HEK293 (cell line): ENCODE data around the gene PLEKHA4.

Experiments
- ZBTB7A ChIP-seq: fragments of 450-650 bp; formaldehyde crosslinking; IDR thresholded peaks from 2 replicates; pipeline ENCODE4 v1.5.1; 2016; ENCODE audit warnings: low read depth, missing biosample characterization, missing genetic modification characterization
- ZNF133 ChIP-seq: fragments of 450-650 bp; formaldehyde crosslinking; IDR thresholded peaks from 2 replicates; pipeline ENCODE4 v1.5.1; 2016; ENCODE audit warnings: missing biosample characterization, missing genetic modification characterization
- ZNF146 ChIP-seq: fragments of 450-650 bp; formaldehyde crosslinking; IDR thresholded peaks from 2 replicates; pipeline ENCODE4 v1.5.1; 2016; ENCODE audit warnings: missing biosample characterization, missing genetic modification characterization
- ZNF184 ChIP-seq: fragments of 450-650 bp; IDR thresholded peaks from 2 replicates; pipeline ENCODE4 v1.5.1; 2018; ENCODE audit warnings: missing biosample characterization, mild to moderate bottlenecking, missing genetic modification characterization
- ZNF394 ChIP-seq: fragments of 450-650 bp; formaldehyde crosslinking; IDR thresholded peaks from 2 replicates; pipeline ENCODE4 v1.5.1; 2016; ENCODE audit warnings: missing biosample characterization, missing genetic modification characterization, mild to moderate bottlenecking, moderate library complexity, borderline replicate concordance
- TF ChIP-seq, protein P1 (sequence below): fragments of 450-650 bp; formaldehyde crosslinking; IDR thresholded peaks from 2 replicates; pipeline ENCODE4 v1.5.1; 2016; ENCODE audit warnings: missing biosample characterization, missing genetic modification characterization
- TF ChIP-seq, protein P2 (sequence below): fragments of 450-650 bp; formaldehyde crosslinking; IDR thresholded peaks from 2 replicates; pipeline ENCODE4 v1.5.1; 2016; ENCODE audit warnings: missing biosample characterization, missing genetic modification characterization
- TF ChIP-seq, protein P3 (sequence below): fragments of 450-650 bp; formaldehyde crosslinking; IDR thresholded peaks from 2 replicates; pipeline ENCODE4 v1.5.1; 2016; ENCODE audit warnings: missing biosample characterization, missing genetic modification characterization
- TF ChIP-seq, protein P4 (sequence below): fragments of 450-650 bp; formaldehyde crosslinking; IDR thresholded peaks from 2 replicates; pipeline ENCODE4 v1.5.1; 2016; ENCODE audit warnings: missing biosample characterization, missing genetic modification characterization

DNA sequence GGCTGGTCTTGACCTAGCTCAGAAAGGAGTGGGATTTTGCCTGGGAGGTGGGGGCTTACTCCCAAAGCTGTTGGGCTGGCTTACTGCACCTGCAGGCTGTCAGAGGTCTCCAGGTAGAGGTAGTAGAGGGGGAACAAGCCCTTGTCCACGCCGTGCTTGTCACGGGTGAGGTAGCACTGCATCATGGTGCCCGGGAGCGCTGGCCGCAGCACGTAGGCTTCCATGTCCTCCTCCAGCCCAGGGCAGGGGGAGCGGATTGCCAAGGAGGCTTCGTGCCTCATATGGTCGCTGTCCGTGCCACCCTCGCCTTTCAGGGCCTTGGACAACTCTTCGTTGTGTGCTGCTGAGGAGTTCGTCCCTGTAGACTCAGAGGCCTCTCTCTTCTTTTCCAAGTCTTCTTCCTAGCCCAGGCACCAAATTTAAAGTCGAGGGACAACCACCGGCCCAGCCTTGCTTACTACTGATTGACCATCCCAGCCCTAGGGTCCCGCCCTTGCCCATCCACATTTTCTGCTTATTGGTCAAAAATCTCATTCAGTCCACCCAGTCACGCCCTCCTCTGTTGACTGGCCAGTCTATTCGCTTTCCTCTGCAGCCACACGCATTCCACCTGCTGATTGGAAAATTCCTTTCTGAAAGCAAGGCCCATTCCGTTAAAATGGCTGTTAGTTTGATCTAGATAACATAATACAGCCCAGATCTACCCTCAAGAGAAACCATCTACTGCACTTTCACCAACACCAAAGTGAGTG, 19.6 kb upstream of the PLEKHA4 start:
- TF ChIP-seq, protein P1, sequence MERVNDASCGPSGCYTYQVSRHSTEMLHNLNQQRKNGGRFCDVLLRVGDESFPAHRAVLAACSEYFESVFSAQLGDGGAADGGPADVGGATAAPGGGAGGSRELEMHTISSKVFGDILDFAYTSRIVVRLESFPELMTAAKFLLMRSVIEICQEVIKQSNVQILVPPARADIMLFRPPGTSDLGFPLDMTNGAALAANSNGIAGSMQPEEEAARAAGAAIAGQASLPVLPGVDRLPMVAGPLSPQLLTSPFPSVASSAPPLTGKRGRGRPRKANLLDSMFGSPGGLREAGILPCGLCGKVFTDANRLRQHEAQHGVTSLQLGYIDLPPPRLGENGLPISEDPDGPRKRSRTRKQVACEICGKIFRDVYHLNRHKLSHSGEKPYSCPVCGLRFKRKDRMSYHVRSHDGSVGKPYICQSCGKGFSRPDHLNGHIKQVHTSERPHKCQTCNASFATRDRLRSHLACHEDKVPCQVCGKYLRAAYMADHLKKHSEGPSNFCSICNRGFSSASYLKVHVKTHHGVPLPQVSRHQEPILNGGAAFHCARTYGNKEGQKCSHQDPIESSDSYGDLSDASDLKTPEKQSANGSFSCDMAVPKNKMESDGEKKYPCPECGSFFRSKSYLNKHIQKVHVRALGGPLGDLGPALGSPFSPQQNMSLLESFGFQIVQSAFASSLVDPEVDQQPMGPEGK (tag by site-specific recombination), result no peak
- TF ChIP-seq, protein P2, sequence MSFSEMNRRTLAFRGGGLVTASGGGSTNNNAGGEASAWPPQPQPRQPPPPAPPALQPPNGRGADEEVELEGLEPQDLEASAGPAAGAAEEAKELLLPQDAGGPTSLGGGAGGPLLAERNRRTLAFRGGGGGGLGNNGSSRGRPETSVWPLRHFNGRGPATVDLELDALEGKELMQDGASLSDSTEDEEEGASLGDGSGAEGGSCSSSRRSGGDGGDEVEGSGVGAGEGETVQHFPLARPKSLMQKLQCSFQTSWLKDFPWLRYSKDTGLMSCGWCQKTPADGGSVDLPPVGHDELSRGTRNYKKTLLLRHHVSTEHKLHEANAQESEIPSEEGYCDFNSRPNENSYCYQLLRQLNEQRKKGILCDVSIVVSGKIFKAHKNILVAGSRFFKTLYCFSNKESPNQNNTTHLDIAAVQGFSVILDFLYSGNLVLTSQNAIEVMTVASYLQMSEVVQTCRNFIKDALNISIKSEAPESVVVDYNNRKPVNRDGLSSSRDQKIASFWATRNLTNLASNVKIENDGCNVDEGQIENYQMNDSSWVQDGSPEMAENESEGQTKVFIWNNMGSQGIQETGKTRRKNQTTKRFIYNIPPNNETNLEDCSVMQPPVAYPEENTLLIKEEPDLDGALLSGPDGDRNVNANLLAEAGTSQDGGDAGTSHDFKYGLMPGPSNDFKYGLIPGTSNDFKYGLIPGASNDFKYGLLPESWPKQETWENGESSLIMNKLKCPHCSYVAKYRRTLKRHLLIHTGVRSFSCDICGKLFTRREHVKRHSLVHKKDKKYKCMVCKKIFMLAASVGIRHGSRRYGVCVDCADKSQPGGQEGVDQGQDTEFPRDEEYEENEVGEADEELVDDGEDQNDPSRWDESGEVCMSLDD (tag by site-specific recombination), result no peak
- TF ChIP-seq, protein P3, sequence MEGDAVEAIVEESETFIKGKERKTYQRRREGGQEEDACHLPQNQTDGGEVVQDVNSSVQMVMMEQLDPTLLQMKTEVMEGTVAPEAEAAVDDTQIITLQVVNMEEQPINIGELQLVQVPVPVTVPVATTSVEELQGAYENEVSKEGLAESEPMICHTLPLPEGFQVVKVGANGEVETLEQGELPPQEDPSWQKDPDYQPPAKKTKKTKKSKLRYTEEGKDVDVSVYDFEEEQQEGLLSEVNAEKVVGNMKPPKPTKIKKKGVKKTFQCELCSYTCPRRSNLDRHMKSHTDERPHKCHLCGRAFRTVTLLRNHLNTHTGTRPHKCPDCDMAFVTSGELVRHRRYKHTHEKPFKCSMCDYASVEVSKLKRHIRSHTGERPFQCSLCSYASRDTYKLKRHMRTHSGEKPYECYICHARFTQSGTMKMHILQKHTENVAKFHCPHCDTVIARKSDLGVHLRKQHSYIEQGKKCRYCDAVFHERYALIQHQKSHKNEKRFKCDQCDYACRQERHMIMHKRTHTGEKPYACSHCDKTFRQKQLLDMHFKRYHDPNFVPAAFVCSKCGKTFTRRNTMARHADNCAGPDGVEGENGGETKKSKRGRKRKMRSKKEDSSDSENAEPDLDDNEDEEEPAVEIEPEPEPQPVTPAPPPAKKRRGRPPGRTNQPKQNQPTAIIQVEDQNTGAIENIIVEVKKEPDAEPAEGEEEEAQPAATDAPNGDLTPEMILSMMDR, result no peak
- no peak for TF ChIP-seq ZNF184
- TF ChIP-seq ZNF146 (tag by site-specific recombination), result no peak
- TF ChIP-seq ZNF133 (tag by site-specific recombination), result no peak
- no peak for TF ChIP-seq ZBTB7A (tag by site-specific recombination)
- TF ChIP-seq, protein P4, sequence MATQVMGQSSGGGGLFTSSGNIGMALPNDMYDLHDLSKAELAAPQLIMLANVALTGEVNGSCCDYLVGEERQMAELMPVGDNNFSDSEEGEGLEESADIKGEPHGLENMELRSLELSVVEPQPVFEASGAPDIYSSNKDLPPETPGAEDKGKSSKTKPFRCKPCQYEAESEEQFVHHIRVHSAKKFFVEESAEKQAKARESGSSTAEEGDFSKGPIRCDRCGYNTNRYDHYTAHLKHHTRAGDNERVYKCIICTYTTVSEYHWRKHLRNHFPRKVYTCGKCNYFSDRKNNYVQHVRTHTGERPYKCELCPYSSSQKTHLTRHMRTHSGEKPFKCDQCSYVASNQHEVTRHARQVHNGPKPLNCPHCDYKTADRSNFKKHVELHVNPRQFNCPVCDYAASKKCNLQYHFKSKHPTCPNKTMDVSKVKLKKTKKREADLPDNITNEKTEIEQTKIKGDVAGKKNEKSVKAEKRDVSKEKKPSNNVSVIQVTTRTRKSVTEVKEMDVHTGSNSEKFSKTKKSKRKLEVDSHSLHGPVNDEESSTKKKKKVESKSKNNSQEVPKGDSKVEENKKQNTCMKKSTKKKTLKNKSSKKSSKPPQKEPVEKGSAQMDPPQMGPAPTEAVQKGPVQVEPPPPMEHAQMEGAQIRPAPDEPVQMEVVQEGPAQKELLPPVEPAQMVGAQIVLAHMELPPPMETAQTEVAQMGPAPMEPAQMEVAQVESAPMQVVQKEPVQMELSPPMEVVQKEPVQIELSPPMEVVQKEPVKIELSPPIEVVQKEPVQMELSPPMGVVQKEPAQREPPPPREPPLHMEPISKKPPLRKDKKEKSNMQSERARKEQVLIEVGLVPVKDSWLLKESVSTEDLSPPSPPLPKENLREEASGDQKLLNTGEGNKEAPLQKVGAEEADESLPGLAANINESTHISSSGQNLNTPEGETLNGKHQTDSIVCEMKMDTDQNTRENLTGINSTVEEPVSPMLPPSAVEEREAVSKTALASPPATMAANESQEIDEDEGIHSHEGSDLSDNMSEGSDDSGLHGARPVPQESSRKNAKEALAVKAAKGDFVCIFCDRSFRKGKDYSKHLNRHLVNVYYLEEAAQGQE (tag by site-specific recombination), result no peak
- no peak for TF ChIP-seq ZNF394 (tag by site-specific recombination)
